Measurements from ENCODE around the gene CITED2. TPM values are rescaled to one million over a fixed set of nuclear protein-coding genes. Genes with fewer than 3 reads are reported as not detected.

CITED2 gene
- total RNA-seq, 1 experiment from 2014 or later: 54.2 TPM

DNA sequence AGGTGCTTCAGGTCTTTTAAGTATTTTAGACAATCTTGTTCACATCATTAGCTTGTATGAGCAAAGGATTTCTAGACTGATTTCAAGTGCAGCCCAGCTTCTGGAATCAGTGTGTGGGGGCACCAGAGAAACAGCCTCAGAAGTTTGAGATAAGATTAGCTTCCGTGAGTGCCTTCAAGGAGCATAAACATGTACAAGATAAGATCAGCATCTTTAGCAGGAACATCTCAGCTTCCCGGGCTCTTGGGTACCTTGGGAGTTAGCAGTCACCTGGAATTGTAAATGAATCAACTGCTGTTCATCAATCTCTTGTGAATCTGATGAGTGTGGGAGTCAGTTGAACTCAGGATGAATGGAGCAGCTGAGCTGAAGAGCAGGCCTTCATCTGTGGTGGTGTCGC is 12.0 kb upstream of the CITED2 start:
- Histone ChIP-seq H3K9ac (ENCODE audit: low read length) (no peak overlapping the region), H3F3A (ENCODE audit: low read length, unreplicated experiment) (no peaks in the 10 kb centered on the region), H2AFZ (ENCODE audit: low read length) (no peak overlapping the region), H3K27ac (ENCODE audit: low read length) (no peak overlapping the region), H3K36me3 (ENCODE audit: low read depth, low read length) (no peaks in the 10 kb centered on the region), H3K27me3 (ENCODE audit: low read length) (no peaks in the 10 kb centered on the region), H3K9me2 (replicated peaks; ENCODE audit: low read length) (no peaks in the 10 kb centered on the region), H4K20me1 (ENCODE audit: low read length) (no peaks in the 10 kb centered on the region), H3K4me3 (ENCODE audit: low read length) (no peak overlapping the region), H3K9me3 (ENCODE audit: low read length) (no peaks in the 10 kb centered on the region), H3K4me1 (ENCODE audit: insufficient read depth, low read length) (no peaks in the 10 kb centered on the region), H3K79me2 (ENCODE audit: low read length) (no peaks in the 10 kb centered on the region), H3K4me2 (ENCODE audit: low read length) (no peak overlapping the region)
- ATAC-seq (no peak), DNase-seq (no peak)
- ChIA-PET POLR2A (ENCODE audit: unreplicated experiment) (no interaction called here), CTCF (no interaction called here)
- TF ChIP-seq EZH2phosphoT487 (IDR thresholded peaks at IDR 0.05; ENCODE audit: borderline replicate concordance, low read length) (no peak), EZH2 (IDR thresholded peaks at IDR 0.05; ENCODE audit: low read length, unreplicated experiment) (no peak)
- TF ChIP-seq, protein P1, sequence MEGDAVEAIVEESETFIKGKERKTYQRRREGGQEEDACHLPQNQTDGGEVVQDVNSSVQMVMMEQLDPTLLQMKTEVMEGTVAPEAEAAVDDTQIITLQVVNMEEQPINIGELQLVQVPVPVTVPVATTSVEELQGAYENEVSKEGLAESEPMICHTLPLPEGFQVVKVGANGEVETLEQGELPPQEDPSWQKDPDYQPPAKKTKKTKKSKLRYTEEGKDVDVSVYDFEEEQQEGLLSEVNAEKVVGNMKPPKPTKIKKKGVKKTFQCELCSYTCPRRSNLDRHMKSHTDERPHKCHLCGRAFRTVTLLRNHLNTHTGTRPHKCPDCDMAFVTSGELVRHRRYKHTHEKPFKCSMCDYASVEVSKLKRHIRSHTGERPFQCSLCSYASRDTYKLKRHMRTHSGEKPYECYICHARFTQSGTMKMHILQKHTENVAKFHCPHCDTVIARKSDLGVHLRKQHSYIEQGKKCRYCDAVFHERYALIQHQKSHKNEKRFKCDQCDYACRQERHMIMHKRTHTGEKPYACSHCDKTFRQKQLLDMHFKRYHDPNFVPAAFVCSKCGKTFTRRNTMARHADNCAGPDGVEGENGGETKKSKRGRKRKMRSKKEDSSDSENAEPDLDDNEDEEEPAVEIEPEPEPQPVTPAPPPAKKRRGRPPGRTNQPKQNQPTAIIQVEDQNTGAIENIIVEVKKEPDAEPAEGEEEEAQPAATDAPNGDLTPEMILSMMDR (conservative IDR thresholded peaks at IDR 0.05; ENCODE audit: low read depth, low read length): no peak
- BruUV-seq (replicated peaks): no TSS peak
- intact Hi-C loops (cut with micrococcal nuclease): no loop called here

- ATAC-seq: no peak
- H3K9me2 ChIP-seq (replicated peaks; ENCODE audit: low read length): no peaks in the 10 kb centered on the region
- H3F3A ChIP-seq (ENCODE audit: low read length, unreplicated experiment): no peaks in the 10 kb centered on the region
- ChIA-PET POLR2A (ENCODE audit: unreplicated experiment) (no interaction called here), CTCF (no interaction called here)
- H3K9me3 ChIP-seq (ENCODE audit: low read length): no peaks in the 10 kb centered on the region
- no peak overlapping the region for H2AFZ ChIP-seq (ENCODE audit: low read length)
- no peak for DNase-seq
- no peaks in the 10 kb centered on the region for H4K20me1 ChIP-seq (ENCODE audit: low read length)
- H3K9ac ChIP-seq (ENCODE audit: low read length): no peak overlapping the region
- no peaks in the 10 kb centered on the region for H3K79me2 ChIP-seq (ENCODE audit: low read length)
- no peak overlapping the region for H3K4me3 ChIP-seq (ENCODE audit: low read length)
- H3K27me3 ChIP-seq (ENCODE audit: low read length): no peaks in the 10 kb centered on the region
- no peak overlapping the region for H3K4me2 ChIP-seq (ENCODE audit: low read length)
- no peak overlapping the region for H3K27ac ChIP-seq (ENCODE audit: low read length)
- intact Hi-C loops (cut with micrococcal nuclease): no loop called here
- H3K4me1 ChIP-seq (ENCODE audit: insufficient read depth, low read length): peaks cover 22% of the 10 kb centered on the region
- no peaks in the 10 kb centered on the region for H3K36me3 ChIP-seq (ENCODE audit: low read depth, low read length)
- BruUV-seq (replicated peaks): no TSS peak
- TF ChIP-seq, protein P1 (conservative IDR thresholded peaks at IDR 0.05; ENCODE audit: low read depth, low read length): no peak
- TF ChIP-seq EZH2phosphoT487 (IDR thresholded peaks at IDR 0.05; ENCODE audit: borderline replicate concordance, low read length): no peak
- no peak for TF ChIP-seq EZH2 (IDR thresholded peaks at IDR 0.05; ENCODE audit: low read length, unreplicated experiment)
Measured at GRCh38 chr6:139381216-139381865, 6.9 kb upstream of the CITED2 start.

DNA sequence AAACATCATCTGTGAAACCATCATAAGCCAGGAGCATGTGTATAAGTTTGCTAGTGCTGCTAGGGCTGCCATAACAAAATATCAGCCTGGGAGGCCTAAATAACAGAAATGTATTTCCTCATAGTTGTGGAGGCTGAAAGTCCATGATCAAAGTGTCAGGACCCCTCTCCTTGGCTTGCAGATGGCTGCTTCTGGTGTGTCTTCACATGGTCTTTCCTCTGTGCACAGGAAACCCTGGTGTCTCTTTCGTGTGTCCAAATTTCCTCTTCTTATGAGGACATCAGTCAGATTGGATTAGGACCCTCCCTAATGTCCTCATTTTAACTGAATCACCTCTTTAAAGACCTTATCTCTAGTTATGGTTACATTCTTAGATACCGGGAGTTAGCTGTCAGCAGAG is 6.2 kb upstream of the CITED2 start:
- no peaks in the 10 kb centered on the region for H3K27me3 ChIP-seq (ENCODE audit: low read length)
- H2AFZ ChIP-seq (ENCODE audit: low read length): no peak overlapping the region
- no peaks in the 10 kb centered on the region for H3K9me2 ChIP-seq (replicated peaks; ENCODE audit: low read length)
- no peaks in the 10 kb centered on the region for H3K9me3 ChIP-seq (ENCODE audit: low read length)
- H3K4me1 ChIP-seq (ENCODE audit: insufficient read depth, low read length): peaks cover 26% of the 10 kb centered on the region
- TF ChIP-seq, protein P1 (conservative IDR thresholded peaks at IDR 0.05; ENCODE audit: low read depth, low read length): no peak
- TF ChIP-seq EZH2 (IDR thresholded peaks at IDR 0.05; ENCODE audit: low read length, unreplicated experiment): no peak
- TF ChIP-seq EZH2phosphoT487 (IDR thresholded peaks at IDR 0.05; ENCODE audit: borderline replicate concordance, low read length): no peak
- H3K79me2 ChIP-seq (ENCODE audit: low read length): no peaks in the 10 kb centered on the region
- no peak for ATAC-seq
- no TSS peak for BruUV-seq (replicated peaks)
- no peak overlapping the region for H3K9ac ChIP-seq (ENCODE audit: low read length)
- no peaks in the 10 kb centered on the region for H4K20me1 ChIP-seq (ENCODE audit: low read length)
- POLR2A ChIA-PET (ENCODE audit: unreplicated experiment): no interaction called here
- H3K4me2 ChIP-seq (ENCODE audit: low read length): no peak overlapping the region
- H3K4me3 ChIP-seq (ENCODE audit: low read length): no peak overlapping the region
- no peaks in the 10 kb centered on the region for H3F3A ChIP-seq (ENCODE audit: low read length, unreplicated experiment)
- H3K36me3 ChIP-seq (ENCODE audit: low read depth, low read length): no peaks in the 10 kb centered on the region
- no peak for DNase-seq
- intact Hi-C loops (cut with micrococcal nuclease): no loop called here
- CTCF ChIA-PET: no interaction called here
- no peak overlapping the region for H3K27ac ChIP-seq (ENCODE audit: low read length)

All from PC-3 (cell line).